ENCODE data around the gene CROCC.
"Not testable (repeated sequence)": the region's sequence is repeated elsewhere in the genome, so short reads cannot be mapped to it uniquely, and the experiment has no call there.

CROCC gene

DNA sequence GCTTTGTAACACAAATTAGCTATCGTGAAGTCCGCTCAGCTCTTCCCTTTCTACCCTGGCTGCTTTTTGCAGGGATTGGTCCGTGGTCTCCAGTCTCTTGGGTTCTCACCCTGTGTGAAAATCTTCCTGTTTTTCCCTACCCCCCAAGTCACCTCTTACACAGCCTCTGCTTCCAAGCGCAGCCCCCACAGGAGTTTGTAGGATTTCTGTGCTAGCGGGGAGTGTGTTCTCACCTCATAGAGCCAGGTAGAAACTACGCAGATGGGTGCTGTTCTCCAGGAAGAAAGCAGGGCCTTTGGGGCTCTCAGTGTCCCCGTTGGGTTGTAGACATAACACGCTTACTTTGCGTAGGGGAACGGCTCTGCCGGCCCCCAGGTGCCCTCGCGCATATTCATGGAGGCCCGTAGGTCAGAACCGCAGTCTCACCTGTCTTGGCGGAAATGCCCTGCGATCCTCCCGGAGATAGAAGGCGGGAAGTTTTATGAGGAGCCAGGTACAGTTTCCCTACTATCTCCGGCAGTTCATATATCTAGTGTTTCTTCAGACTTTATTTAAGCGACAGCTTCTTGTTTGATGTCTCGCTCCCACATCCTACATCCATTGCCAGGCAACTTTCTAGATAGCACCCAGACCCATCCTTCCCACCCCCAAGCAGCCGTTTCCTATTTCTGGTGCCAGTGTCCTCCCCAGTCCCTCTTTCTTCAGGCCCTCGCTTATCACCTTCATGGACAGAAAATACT, 25.2 kb upstream of the CROCC start:
- DNase-seq = peak; percentile 83 to 94

DNA sequence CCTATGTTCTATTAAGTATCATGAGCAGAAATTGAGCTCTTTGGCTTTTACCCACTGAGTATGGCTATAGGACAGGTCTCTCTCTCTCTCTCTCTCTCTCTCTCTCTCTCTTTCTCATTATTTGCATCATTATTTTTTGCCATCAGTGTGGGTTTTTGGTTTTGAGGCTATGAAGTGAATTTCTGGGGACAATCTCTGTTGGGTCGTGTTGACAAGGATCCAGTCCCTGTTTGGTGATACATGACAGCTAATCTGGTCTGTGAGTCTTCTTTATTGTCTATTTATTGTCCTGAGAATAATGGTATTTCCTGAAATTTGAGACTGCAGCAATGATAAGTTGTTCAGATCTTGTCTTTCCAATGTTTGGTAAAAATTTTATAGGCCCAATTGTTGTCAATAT, 24.1 kb upstream of the CROCC start:
- DNase-seq = not testable (repeated sequence)

DNA sequence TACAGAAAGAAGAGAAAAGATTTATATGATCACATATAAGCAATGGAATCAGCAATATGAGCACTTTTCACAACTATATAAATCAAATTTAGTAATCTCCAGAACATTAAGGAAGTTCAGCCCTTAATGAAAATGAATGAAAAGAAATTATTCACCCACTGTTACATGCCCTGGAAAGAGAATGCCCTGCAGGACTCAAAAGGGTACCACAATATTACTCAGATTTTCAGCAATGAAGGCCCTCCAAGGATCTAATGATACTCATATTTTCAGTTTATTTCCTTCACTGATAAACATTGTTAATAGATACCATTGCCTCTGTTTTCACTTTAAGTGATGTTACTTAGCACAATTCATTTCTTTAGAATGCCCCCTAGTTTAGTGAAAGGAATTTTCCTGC, 23.4 kb upstream of the CROCC start:
- DNase-seq = not testable (repeated sequence)

DNA sequence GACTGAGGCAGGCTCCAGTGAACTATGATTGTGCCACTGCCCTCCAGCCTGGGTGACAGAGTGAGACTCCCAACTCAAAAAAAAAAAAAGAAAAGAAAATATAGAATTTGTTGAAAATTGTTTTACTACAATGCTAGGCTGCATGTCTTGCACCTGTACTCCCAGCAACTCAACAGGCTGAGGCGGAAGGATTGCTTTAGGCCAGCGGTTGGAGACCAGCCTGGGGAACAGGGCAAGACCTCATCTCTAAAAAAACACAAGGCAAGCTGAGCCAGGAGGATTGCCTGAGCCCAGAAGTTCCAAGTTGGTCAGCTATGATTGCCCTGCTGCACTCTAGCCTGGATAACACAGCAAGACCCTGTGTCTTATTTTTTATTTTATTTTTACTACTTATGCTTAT, 22.7 kb upstream of the CROCC start:
- not testable (repeated sequence) for DNase-seq

DNA sequence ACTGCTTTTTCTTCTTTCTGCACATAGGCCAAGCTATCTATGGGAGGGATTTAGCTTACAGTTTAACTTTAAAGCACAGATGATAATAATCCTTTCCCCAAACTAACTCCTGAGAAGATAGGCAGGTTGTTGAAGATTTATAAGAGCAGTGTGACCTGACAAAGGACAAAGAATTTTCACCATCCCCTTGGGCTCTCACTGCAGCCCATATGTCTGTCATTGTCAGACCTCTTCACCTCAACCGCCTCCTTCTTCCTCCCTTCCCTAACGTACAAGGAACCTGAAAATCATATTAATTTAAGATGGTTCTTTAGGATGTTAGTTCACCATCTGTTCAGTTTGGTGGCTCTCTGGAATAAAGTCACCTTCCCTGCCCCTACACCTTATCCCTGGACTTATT, 21.0 kb upstream of the CROCC start:
- DNase-seq = no peak

DNA sequence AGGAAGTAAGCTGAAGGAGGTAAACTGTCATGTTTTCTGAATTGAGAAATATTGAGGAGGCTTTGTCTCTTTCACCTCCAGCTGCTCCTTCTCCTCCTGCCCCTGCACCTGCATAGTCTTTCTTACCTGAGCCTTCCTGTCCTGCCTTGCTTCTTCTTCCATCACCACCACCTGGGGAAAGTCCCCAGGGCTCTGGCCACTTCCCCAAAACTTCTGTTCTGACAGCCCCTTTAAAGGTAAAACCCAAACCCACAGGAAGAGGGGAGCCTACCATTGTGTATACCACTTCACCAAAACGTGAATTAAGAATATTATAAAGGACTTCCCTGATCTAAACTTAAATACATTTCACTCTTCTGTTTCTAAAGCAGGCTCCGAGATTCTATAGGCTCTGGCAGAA, 20.4 kb upstream of the CROCC start:
- DNase-seq = not testable (repeated sequence)

DNA sequence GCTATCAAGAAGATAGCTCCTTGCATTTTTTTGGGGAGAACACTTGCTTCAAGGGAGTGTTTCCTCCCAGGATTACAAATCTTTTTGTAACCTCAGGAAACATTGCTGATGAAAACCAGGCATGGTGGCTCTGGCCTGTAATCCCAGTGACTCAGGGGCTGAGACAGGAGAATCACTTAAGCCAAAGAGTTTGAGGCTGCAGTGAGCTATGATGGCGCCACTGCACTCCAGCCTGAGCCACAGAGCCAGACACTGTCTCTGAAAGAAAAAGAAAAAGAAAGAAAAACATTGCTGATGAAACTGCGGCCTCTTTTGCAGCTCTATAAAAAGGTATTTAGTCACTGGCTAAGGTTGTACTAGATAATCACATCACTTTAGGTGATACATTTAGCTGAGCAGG, 18.7 kb upstream of the CROCC start:
- DNase-seq = peak in 1 of 2 experiments; percentile 23

DNA sequence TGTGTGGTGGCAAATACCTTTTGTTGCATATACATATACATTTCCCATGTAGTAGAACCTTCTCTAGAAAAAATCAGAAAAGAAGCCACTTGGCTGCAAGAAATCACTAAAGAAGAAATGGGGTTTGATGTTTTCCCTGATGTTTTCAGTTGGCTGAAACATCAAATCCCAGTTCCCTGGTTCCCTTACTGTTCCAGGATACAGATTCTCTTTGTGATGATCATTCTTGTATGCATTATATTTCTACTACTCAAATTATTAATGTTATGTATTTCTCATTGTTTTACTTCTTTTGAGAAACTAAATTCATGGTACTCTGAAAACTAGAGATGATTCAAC, 18.3 kb upstream of the CROCC start:
- no peak for DNase-seq

DNA sequence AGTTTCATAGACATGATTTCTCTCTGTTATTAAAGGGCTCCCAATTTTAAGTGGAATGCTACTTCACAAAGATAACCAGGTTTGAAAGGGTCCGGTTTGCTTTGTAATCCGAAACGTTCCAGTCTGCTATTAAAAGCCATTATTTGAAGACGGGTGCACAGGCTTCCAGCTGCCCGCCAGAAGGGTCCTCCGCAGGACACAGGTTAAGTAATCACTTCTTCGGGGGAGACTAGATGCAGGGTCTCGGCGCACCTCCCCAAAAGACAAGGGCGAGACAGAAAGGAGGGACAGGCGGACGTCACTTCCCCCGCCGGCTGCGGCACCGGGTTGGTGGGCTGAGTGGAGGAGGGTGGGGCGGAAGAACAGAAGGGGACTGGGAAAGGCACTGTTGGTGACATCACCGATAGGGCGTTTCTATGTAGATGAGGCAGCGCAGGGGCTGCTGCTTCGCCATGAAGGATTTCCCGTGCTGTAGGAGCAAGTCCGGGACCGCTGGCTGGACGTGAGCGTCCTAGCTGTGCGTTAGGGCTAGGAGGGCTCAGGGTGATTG, 17.1 kb upstream of the CROCC start:
- DNase-seq = peak; percentile 95 to 97

DNA sequence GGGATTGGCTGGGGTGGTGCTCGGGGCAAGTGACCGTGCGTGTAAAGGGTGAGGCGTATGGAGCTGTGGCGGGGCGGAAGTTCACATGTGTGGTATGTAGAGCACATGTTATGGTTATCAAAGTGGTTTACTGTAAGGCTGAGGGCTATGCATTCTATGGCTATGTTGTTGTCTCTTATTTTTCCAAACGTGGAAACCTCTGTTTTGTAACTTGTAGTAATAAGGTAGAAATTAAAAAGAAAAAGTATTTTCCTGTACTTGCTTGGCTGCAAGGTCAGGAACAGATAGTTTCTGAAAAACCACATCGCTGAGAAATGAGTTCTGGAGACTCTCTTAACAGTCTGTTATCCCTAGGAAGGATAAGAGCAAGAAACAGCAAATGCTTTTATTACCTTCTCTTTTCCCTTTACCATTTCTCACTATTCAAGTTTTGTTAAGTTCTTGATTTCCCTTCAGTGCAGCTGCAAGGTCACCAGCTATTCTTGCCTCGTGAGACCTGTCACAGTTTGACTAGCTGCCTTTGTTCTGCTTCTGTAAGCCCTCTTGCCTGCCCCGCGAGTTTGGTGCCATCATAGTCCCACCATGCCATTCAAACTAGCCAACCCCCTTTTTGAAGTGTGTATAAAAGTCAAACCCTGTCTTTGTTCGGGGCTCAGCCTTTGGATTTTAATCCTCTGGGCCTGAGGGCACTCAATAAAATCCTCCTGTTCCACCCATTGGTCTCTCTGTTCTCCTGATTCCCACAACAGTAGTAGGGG, 16.4 kb upstream of the CROCC start:
- DNase-seq = peak; percentile 83 to 90

DNA sequence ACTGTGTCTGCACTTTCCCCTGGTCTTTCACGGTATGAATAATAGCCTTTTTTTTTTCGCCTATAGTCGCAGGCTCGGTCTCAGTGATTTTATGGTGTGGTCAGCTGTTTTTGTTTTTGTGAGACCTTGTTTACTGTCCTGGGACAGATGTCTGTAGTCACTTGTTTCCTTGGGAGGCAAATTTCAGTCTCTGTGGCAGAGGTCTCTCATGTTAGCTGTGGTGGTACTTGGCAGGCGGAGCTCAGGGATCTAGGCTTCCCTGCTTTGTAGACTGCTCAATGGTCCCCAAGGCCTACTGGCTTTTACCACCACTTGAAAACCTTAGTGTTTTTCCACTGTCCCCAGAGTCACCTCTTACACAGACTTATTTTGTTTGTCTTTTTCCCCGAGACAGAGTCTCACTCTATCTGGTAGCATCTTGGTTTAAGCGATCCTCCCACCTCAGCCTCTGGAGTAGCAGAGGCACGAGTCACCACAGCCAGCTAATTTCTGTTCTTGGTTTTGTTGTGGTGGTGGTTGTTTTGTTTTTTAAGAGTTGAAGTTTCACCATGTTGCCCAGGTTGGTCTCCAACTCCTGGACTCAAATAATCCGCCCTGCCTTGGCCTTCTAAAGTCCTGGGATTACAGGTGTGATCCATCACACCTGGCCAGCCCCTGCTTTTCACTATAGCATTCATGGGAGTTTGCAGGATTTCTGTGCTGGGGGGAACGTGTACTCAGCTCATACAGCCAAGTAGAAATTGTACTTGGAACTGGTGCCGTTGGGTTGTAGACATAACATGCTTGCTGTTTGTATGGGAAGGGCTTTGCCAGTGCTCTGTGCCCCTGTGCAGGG, 15.6 kb upstream of the CROCC start:
- DNase-seq = no peak

DNA sequence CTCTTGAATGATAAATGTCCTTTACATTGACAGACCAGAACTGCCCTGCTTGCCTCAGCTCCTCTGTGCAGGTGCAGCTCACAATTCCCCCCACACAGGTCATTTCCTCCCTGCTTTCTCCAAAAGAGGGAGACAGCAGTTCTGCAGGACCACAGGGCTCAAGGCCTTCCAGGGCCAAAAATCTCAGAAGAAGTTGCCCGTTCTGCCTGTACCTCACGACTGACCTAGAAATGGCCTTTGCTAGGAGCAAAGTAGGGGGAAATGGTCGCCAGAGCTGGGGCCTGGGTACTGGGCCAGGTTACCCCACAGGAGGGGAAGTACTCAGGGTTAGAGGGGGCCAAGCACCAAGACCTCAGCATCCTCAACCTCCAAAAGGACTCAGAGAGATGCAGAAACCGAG, 14.9 kb upstream of the CROCC start:
- DNase-seq = no peak

DNA sequence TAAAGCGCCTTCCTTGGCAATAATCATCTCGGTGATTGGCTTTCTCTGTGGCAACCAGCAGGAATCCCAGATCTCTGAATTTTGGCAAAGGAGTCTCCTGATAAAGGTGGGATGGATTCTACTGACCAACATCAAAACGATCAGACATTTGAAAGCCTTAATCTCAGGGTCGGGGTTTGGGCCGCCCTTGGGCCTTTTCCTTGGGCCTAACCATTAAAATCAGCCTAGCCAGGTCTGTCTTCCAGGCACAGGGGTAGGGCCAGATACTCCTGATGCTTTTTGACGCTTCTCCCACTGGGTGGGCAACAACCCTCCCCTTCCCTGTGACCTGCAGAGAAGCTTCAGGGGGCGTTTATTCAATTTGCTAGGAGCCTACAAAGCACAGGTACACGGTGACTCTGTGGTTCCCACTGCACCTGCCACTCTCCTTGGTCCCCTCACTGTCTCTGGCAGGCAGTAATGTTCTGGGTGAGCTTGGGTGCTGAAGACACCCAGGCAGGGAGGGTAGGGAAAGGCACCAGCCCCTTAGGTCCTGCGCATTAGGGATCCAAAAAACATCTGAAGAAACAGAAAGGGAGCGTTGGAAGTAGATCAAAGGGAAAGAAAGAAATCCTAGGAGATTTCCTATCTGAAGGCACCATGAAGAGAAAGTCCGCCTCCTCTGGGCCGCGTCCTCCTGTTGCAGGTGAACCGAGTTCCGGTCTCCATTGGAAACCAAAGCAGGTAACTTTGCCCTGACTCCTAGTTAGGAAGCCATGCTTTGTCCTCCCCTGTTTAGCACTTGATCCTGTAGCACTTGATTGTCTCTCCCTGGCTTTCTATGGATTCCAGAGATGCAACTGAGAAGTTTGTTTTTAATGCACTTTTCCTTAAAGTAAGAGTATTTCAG, 13.6 kb upstream of the CROCC start:
- no peak for DNase-seq

DNA sequence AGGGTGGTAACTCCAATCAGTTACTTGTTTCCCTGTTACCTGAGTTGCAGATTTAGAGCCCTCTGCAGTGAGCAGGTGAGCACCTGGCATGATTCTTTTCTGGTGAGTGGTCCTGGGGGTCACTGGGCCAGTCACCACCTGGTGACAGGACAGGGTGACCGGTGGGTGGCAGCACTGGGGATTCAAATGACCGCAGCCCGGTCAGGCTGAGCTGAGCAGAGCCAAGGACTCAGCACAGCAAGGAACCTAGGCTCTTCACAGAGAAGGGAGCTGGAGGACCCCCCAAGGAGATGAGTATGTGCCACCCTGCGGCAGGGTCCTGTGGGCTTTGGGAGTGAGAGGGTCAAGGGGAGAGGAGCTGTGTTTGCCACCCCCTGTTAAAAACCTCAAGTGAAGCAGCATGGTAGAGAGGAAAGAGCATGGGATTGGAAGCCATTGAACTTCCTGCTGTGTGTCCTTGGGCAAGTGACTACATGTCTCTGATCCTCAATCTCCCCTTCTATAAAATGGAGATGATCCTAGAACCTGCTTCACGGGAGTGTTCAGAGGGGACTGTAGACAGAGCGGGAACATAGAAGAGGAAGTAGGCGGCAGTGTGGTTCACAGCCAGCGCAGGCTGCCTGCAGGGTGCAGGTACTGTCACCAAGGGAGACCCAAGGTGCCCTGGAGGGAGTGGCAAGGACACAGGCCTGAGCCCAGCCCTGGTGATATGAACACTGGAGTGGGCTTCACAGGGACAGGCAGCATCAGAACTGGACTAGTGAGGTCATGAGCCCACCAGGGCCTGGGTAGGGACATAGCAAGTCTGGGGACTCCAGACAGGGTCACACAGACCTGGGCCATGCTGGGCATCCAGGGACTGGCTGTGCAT, 9.6 kb upstream of the CROCC start:
- DNase-seq = peak in 1 of 2 experiments; percentile 5

DNA sequence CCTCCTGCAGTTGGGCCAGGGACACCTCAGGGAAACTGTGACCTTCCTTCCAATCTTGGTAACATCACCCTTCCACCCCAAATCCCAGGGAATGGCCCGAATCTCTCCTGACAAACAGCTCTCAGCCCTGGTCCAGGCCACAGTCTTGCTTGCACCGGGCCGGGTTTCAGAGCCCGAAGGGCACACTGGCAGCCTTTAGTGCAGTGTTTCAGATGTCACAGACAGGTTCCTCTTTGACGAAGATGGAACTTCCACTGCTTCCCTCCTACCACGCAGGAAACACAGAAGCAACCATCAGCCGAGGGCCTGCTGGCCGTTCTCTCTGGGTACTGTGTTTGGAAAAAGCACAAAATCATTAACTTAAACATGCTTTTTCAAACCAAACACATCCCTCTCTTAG, 9.0 kb upstream of the CROCC start:
- DNase-seq = not testable (repeated sequence)

DNA sequence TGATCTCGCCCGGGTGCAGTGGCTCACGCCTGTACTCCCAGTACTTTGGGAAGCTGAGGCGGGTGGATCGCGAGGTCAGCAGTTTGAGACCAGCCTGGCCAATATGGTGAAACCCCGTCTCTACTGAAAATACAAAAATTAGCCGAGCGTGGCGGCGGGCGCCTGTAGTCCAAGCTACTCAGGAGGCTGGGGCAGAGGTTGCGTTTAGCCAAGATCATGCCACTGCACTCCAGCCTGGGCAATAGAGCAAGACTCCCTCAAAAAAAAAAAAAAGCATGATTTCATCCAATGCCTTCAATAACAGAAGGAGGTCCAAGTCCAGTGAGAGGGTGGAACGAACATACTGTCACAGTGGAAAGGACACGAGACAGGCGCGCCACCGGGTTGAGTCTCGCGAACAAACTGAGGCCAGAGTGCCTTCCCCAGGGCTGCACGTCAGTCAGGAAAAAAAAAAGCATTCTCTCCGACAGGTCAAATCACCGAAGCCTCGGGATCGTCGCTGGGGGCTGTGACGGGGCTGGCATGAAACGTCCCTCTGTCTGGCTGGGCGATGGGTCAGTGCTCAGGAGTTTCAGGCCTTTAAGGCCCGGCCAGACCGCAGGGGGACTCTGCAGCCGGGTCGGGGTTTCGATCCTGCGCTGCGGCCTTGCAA, 8.4 kb upstream of the CROCC start:
- no peak for DNase-seq

DNA sequence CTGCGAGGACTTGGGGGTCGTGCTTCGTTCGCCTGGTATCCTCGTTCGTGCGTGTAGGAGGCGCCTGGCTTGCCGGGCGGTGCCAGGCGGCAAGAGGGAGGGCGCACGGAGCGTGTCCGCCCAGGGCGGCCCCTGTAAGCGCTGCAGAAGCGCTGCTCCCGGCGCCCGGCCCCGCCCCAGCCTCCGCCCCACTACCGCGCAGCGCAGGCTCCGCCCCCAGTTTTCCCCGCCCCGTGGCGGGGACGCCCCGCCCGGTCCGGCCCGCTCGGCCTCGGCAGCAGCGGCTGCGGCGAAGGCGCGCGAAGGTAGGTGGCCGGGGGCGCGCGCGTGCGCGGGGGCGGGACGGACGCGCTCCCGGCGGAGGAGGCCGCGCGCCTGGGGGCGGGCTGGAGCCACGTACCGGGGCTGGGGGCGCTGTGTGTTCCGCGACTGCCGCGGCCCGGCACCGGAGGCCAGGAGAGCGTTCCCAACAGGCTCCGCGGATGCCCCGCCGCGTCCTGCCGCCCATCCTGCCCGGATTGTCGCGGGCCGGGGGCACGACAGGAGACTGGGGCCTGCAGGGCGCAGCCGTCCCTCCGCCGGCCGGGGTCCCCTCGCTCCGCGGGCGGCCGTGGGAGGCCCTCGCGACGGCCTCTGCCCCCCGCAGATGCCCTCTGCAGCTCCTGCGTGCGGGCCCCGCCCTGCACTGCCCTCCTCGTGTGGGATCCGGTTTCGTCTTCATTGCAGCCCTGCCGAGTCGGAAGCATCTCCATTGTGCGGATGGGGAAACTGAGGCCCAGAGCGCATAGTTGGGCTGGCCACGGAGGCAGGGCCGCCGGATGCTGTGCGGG, 7.7 kb upstream of the CROCC start:
- peak; percentile 79 to 92 for DNase-seq

DNA sequence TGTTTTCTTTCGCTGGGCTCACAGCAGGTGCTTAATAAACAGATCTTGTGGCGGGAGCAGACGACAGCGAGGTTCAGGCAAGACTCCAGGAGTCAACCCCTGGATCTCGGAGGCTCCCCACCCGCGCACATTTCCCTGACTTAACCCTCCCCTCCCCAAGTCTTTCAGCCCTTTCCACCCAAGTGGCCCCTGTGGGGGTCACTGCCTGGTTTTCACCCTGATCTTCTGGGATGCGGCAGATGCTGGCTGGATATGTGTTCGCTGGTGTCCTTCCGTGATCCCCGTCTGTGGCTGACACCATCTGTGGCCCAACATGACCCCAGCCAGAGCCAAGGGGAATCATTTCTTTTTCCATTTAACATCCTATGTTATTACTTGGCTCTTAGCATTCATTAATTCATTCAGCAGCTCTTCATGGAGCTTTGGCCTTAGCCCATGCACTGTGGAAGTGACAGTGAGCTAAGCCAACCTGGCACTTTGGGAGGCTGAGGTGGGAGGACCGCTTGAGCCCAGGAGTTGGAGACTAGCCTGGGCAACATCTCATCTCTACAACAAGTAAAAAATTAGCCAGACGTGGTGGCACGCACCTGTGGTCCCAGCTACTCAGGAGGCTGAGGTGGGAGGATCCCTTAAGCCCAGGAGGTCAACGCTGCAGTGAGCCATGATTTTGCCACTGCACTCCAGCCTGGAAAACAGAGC, 6.7 kb upstream of the CROCC start:
- DNase-seq = not testable (repeated sequence)

DNA sequence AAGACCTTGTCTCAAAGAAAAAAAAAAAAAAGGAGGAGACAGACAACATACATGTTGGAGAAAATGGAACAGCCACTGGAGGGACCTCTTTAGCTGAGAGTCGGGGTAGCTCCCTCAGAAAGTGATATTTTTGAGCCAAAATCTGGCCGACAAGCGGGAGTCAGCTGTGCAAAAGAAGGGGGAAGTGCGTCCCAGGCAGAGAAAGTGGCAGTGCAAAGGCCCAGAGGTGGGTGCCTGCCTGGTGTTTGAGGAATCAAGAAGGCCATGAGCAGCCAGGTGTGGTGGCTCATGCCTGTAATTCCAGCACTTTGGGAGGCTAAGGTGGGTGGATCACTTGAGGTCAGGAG, 6.1 kb upstream of the CROCC start:
- no peak for DNase-seq
